Heart left ventricle (tissue), 13 donors: ENCODE measurements around the gene KREMEN1.

Experiments used
- CTCF ChIP-seq, 12 donors: fragments of 200-600 bp; sonication (generic) in 4 of 12; IDR thresholded peaks; one replicate each; pipeline versions ENCODE4 v1.5.0 to v1.8.0; 2018 to 2022; ENCODE audit warnings: antibody characterized with exemption in 12 of 12, mild to moderate bottlenecking in 5 of 12
- POLR2A ChIP-seq, 2 donors: fragments of 450-650 bp; IDR thresholded peaks; one replicate each; pipeline ENCODE4 v1.6.1; 2017; ENCODE audit warnings: antibody characterized with exemption in 2 of 2, mild to moderate bottlenecking in 2 of 2, moderate library complexity in 2 of 2
- donor health status: ischemic (EF 13 %, LVEDD 7.1; RV severe dilation, severe dysfunction).
- donor health status: DM: no; HTN: yes; CAD: no.
- donor health status: DM: no; HTN: no; CAD: no.
- donor health status: ischemic (EF 25% LVEDD 6.9; RV normal size, moderate dysfunction).
- donor health status: ischemic (EF 25% LVEDD 5.7; RV mildly dilated, moderate dysfunction).
- donor health status: ischemic (EF 35%, LVEDD 5.7; RV mildly dilated, moderate dysfunction).
- donor health status: nonischemic (EF 11% LVEDD 7.7; RV severe dilation, severe dysfunction).
- donor health status: DM: yes; HTN: yes; CAD: no.
- donor health status: PGD.
- donor health status: ischemic (EF 29% LVEDD 5.4; RV normal size, mild dysfunction).
- donor health status: nonischemic (EF 23%, LVEDD 6.1; RV moderate dilation, normal function).

DNA sequence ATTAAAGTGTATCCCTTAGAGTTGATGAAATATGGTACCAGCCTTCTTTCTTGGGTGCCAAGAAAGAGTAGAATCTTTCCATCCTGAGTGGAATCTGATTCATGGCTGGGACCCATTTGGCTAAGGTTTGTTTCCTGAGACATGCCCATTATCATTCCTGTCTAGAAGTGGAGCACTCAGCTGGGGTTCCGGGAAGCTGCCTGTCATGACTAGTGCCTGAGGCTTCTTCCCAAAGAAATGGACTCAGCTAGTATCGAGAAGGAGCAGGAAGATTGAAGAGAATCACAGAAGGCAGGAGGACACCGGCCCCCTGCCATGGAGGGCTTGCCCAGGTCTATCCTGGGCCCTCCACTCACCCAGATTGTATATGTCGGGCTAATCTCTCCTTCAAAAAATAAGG, 57.6 kb downstream of the KREMEN1 start:
- TF ChIP-seq POLR2A (IDR thresholded peaks at IDR 0.05): no peak
- TF ChIP-seq CTCF (IDR thresholded peaks at IDR 0.05): no peak
